T-helper 2 cell treated with Interferon-gamma antibody and Interleukin-4, amounts not matched to agents 5 μg/mL and 100 μg/mL, for 36 hours (primary cell): ENCODE measurements around the gene COL27A1.
A peak's percentile ranks its signal among the peaks of the same experiment; 100 is the strongest.

Experiments used
- DNase-seq: peaks from one replicate; pipeline ENCODE4 v3.0.0; 2021; ENCODE audit warnings: low spot score
- H3K27ac Mint-ChIP-seq: one replicate; pipeline ENCODE4 v1.8.0; 2021; ENCODE audit warnings: mild to moderate bottlenecking, mixed read lengths
- H3K27me3 Mint-ChIP-seq: one replicate; pipeline ENCODE4 v1.8.0; 2021; ENCODE audit warnings: low read depth, mixed read lengths
- H3K36me3 Mint-ChIP-seq: one replicate; pipeline ENCODE4 v1.8.0; 2021; ENCODE audit warnings: low read depth, mixed read lengths
- H3K4me1 Mint-ChIP-seq: one replicate; pipeline ENCODE4 v1.8.0; 2021; ENCODE audit warnings: low read depth, mixed read lengths
- H3K4me3 Mint-ChIP-seq: one replicate; pipeline ENCODE4 v1.8.0; 2022; ENCODE audit warnings: mild to moderate bottlenecking, moderate library complexity, mixed read lengths
- H3K9me3 Mint-ChIP-seq: one replicate; pipeline ENCODE4 v1.8.0; 2021; ENCODE audit warnings: mixed read lengths

COL27A1 gene

DNA sequence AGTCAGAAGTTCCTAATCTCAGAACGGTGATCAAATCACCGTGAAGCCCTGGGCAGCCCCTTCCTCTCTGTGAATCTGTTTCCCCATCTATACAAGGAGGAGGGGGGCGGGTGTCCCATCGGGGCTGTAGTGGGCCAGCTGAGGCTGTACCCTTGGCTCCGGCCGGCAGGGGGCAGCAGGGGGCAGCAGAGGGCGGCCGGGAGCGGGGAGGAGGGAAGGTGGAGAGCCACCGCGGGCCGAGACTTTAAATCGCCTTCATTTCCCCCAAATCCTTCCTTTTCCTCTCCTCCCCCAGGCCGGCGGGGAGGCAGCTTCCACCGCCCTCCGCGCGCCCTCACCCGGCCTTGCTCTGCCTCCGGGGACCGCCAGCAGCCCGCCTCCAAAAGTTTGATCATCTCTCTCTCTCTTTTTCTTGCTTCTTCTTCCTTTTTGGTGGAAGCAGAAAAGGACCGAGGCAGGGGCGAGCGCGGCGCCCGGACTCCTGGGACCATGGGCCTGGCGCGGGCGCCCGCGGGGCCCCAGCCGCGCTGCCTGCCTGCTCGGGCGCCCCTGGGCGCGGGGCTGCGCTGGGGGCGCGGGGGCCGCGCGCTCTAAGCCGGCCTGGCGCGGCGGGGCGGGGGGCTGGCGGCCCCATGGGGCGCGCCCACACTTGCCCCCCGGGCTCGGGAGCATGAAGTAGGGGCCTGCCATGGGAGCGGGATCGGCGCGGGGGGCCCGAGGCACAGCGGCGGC is at the start of gene COL27A1:
Gene COL27A1, plus strand, starts transcription at position 275 of the 732 bp plus-strand sequence. Its CDS starts 414 bp downstream, at position 689.
- Mint-ChIP-seq H3K9me3 (no peaks in the 10 kb centered on the region), H3K4me3 (peak within 1 kb of the TSS; percentile 87), H3K27me3 (peaks cover 45% of the 10 kb centered on the region)

DNA sequence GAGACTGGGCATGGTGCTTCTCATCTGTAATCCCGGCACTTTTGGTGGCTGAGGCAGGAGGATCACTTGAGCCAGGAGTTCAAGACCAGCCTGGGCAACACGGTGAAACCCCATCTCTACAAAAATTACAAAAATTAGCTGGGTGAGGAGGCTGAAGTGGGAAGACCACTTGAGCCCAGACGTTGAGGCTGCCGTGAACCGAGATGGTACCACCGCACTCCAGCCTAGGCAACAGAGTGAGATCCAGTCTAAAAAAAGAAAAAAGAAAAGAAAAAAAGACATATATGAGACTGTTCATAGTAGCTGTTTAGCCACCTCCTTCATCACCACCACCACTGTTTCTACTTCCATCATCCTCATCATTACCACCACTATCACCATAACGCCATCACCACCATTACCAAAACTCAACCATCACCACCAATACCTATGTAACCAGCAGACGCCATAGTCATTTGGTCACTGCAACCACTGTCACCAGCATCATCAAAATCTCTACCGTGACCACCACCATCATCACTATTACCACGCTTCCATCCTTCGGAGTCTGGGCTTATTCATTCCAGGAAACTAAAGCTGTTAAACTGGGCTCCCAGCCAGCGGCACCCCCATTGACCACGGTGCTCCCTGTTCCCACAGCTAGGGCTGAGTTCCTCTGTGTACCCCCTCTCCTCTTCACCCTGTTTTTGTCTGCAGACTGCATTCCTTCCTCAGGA is 47.9 kb upstream of the COL27A1 start:
- no peak overlapping the region for H3K4me3 Mint-ChIP-seq
- H3K9me3 Mint-ChIP-seq: no peaks in the 10 kb centered on the region
- H3K27me3 Mint-ChIP-seq: peaks cover 23% of the 10 kb centered on the region
- DNase-seq: no peak
- no peak overlapping the region for H3K27ac Mint-ChIP-seq
- H3K4me1 Mint-ChIP-seq: no peaks in the 10 kb centered on the region
- H3K36me3 Mint-ChIP-seq: no peaks in the 10 kb centered on the region

More for the DNA sequence above, at the start of gene COL27A1:
- Mint-ChIP-seq H3K27ac (peak within 1 kb of the TSS; percentile 3), H3K36me3 (no peaks in the 10 kb centered on the region), H3K4me1 (peaks cover 7% of the 10 kb centered on the region)
- DNase-seq: peak; percentile 69

DNA sequence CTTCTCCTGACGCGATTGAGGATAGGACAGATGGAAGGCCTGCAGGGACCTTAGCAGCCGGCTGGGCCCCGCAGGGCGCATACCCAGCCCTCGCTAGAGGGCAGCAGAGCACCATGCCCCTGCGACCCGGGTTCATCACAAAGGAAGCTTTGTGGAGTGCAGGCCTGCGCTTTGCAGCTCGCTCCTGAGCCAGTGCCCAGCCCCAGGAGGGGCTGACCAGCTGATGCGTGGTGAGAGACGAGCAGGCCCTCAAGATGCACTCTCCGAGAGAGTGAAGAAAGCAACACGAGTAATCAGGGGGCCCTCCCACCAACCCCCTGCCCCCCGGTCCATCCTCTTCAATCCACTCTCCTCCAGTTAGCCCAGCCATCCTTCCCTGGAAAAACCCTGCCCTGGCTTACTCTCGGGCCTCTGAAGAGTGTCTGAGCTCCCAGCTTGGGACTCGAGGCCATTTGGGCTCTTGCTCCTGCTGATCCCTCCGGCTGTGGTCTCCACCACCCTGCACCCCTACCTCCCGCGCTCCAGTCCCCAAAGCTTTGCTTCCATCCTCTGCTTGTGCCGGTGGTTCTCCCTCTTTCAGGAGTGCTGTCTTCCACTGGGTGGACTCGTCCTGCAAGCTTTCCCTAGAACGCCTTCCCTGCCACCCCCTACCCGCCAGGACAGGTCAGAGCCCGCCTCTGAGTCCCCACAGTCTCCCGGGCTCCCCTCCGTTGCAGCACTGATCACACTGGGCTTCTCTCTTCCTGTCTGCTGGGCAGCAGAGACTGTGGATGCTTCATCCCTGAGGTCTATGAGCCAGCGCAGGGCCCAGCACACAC is 47.1 kb upstream of the COL27A1 start:
- Mint-ChIP-seq H3K4me1 (no peaks in the 10 kb centered on the region), H3K9me3 (no peaks in the 10 kb centered on the region), H3K4me3 (no peak overlapping the region), H3K36me3 (no peaks in the 10 kb centered on the region), H3K27me3 (peaks cover 23% of the 10 kb centered on the region), H3K27ac (no peak overlapping the region)
- peak; percentile 39 for DNase-seq

DNA sequence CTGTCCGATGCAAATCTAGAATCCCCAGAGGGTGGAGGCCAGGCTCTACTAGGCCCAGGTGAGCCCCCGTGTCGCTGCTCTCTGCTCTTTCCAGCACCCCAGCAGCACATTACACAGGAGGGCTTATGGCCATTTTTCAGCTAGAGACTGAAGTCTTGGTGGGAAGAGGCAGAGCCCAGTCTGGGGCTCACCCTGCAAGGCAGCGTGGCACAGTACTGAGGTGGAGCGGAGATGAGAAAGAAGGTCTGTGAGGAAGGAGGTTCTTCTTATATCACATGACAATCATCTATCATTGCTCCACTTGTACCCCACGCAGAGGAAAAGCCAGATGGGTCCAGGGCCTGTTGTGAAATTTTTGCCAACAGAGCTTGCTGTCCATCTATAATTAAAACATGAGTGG is 46.2 kb upstream of the COL27A1 start:
- Mint-ChIP-seq H3K27me3 (peaks cover 25% of the 10 kb centered on the region), H3K4me3 (no peak overlapping the region), H3K27ac (no peak overlapping the region), H3K4me1 (no peaks in the 10 kb centered on the region), H3K36me3 (no peaks in the 10 kb centered on the region), H3K9me3 (no peaks in the 10 kb centered on the region)
- DNase-seq: no peak

DNA sequence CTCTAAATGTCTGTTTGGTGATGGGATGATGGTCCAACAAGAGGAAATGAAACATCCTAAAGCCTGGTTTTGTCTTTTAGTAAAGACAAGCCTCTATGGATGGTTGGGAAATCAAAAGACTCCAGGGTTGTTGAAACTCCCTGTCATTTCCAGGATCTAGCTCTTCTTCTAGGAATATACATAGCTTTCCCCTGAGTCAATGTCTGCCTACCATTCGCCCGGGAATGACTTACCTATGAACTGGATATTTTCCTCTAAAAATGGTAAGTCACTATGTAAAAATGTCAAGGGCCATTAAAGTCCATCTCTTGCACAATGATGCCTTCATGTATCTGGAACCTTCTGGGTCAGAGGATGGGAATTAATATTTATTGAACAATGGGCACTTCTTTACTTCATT is 45.2 kb upstream of the COL27A1 start:
- no peak overlapping the region for H3K27ac Mint-ChIP-seq
- H3K27me3 Mint-ChIP-seq: peaks cover 18% of the 10 kb centered on the region
- DNase-seq: no peak
- no peaks in the 10 kb centered on the region for H3K36me3 Mint-ChIP-seq
- no peaks in the 10 kb centered on the region for H3K4me1 Mint-ChIP-seq
- H3K9me3 Mint-ChIP-seq: no peaks in the 10 kb centered on the region
- no peak overlapping the region for H3K4me3 Mint-ChIP-seq

DNA sequence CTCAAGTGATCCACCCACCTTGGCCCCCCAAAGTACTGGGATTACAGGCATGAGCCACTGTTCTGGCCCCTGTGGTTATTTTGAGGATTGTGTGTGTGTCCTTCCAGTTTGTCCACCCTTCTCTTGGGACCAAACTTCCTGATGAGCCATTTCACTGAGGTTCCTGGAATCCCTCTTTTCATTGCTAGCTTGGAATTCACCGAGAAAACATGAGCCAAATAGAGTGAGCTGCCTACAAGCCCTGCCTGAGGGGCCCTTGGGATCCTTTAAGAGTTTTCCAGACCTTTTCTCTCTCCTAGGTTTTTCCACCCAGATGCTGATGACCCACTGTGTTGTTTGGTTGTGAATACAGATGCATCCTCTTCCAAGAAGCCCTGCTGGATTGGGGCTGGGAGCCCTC is 43.0 kb upstream of the COL27A1 start:
- Mint-ChIP-seq H3K36me3 (no peaks in the 10 kb centered on the region), H3K9me3 (no peaks in the 10 kb centered on the region), H3K27me3 (peaks cover 13% of the 10 kb centered on the region), H3K4me3 (no peak overlapping the region), H3K4me1 (no peaks in the 10 kb centered on the region), H3K27ac (no peak overlapping the region)
- DNase-seq: no peak

DNA sequence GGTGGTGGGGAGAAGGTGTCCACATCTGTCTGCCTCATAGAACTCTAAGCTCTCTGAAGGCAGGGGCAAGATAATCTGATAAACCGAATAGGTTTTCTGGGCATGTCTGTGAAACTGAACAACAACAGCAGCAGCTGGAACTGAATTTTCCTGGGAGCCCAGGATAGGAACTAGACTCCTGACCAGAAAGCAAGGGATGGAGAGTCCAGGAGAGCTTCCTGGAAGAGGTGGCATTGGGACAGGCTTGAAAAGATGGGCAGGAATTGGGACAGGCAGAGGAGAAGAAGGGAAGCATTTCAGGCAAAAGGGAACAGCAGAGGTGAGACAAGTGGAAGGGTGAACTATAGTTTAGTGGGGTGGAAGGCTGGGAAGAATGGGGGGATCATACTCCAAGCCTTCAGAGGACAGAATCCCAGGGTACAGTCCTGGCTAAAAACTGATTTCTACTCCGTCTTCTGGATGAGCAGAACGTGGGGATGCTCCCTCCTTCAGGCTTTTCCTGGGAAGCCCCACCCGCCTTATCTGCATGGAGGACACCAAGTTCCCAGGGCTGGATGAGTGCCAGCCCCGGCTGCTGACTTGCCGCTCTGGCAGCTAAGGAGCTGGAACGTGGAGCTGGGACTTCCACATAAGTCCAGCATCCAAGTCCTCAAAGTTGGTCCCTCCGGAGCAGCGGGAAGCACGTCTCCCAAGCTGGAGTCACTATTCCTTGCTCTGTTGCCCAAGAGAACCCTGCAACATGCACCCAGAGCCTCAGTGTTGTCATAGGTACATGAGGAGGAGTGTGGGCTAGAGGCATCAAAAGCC is 42.4 kb upstream of the COL27A1 start:
- Mint-ChIP-seq H3K4me3 (no peak overlapping the region), H3K4me1 (no peaks in the 10 kb centered on the region), H3K9me3 (no peaks in the 10 kb centered on the region), H3K27ac (no peak overlapping the region), H3K36me3 (no peaks in the 10 kb centered on the region), H3K27me3 (peaks cover 8% of the 10 kb centered on the region)
- DNase-seq: no peak

DNA sequence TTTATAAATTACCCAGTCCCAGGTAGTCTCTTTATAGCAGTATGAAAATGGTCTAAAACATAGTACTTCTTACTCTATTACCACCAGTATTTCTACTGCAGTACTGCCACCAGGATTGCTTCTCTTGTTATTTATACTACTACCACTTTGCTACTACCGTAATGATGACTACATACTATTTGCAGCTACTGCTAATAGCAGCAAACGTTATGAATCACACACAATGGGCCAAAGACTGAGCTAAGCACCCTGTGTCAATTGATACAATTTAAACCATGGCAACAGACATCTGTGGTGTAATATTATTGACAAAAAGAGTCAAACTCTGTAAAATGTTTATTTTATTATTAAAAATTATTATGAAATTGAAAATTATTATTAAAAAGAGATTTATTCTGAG is 41.0 kb upstream of the COL27A1 start:
- no peaks in the 10 kb centered on the region for H3K4me1 Mint-ChIP-seq
- no peak for DNase-seq
- peaks cover 8% of the 10 kb centered on the region for H3K27me3 Mint-ChIP-seq
- no peaks in the 10 kb centered on the region for H3K36me3 Mint-ChIP-seq
- H3K4me3 Mint-ChIP-seq: no peak overlapping the region
- H3K27ac Mint-ChIP-seq: no peak overlapping the region
- H3K9me3 Mint-ChIP-seq: no peaks in the 10 kb centered on the region

DNA sequence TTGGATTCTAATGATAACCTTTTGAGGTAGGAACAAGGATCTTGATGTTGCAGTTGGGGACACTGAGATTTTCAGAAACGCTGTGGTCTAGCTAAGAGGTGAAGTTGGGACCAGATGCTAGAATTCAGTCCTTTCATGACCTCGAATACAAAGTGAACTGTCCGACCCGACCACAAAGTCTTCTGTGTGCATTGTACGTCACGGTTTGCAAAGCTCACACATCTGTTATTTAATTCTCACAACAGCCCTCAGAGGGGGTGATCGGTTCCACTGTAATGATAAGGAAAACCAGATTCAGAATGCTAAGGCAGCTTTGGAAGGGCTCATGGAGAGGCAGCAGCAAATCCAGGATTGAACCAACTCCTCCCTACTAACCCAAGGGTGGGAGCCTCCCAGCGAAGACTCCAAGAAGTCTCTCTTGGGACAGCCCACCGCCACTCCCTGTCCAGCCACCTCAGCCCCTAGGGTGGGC is 39.6 kb upstream of the COL27A1 start:
- H3K36me3 Mint-ChIP-seq: no peaks in the 10 kb centered on the region
- no peak for DNase-seq
- no peaks in the 10 kb centered on the region for H3K4me1 Mint-ChIP-seq
- no peak overlapping the region for H3K27ac Mint-ChIP-seq
- peaks cover 7% of the 10 kb centered on the region for H3K27me3 Mint-ChIP-seq
- no peaks in the 10 kb centered on the region for H3K9me3 Mint-ChIP-seq
- no peak overlapping the region for H3K4me3 Mint-ChIP-seq

DNA sequence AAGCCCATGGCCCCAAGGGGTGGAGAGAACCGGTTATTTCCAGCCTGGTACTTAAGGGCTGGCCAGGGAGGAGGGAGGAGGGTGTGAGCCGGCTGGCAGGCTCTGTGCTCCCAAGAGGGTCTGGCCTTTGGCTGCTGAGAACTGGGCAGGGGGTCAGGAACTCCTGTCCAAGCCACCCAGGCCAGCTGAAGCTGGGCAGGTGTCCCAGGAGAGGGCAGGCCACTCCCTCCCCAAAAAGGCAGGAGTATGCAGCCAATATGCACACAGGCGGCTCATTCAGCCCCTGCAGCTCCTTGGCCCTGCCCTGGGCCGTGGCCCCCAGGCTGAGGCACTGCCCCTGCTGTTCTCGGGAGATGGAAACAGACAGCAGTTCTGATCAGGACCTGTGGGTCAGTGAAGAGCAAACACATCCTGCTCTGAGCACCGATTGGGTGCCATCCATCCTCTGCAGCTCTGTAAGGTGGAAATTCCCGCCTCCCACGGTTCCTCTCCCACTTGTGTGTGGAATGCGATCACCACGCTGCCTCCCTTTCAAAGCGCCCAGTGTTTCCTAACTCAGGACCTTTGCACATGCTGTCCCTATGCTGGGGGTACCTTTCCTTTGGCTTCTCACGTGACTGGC is 39.1 kb upstream of the COL27A1 start:
- Mint-ChIP-seq H3K27me3 (peaks cover 3% of the 10 kb centered on the region), H3K4me1 (no peaks in the 10 kb centered on the region)

DNA sequence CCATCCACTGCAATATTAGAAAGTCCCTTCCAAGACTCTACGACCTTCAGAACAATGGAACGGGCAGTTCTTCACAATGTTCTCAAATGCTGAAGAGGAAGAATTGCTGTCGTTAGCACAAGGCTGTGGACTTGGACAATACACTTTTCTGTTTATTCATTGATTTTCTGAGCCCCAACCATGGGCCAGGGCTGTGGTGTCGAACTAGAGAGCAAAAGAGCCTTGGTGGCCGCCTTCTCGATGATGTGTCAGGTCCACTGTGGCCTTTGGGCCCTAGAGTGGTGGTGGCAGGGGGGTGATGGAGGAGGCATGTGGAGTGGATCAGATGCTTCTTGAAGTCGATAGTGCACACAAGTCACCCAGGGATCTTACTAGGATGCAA is 37.7 kb upstream of the COL27A1 start:
- no peak for DNase-seq
- H3K4me3 Mint-ChIP-seq: no peak overlapping the region
- H3K27ac Mint-ChIP-seq: no peak overlapping the region
- no peaks in the 10 kb centered on the region for H3K4me1 Mint-ChIP-seq
- peaks cover 3% of the 10 kb centered on the region for H3K27me3 Mint-ChIP-seq
- H3K9me3 Mint-ChIP-seq: no peaks in the 10 kb centered on the region
- no peaks in the 10 kb centered on the region for H3K36me3 Mint-ChIP-seq

More for the DNA sequence above, 39.1 kb upstream of the COL27A1 start:
- Mint-ChIP-seq H3K36me3 (no peaks in the 10 kb centered on the region), H3K27ac (no peak overlapping the region), H3K4me3 (no peak overlapping the region), H3K9me3 (no peaks in the 10 kb centered on the region)
- no peak for DNase-seq

DNA sequence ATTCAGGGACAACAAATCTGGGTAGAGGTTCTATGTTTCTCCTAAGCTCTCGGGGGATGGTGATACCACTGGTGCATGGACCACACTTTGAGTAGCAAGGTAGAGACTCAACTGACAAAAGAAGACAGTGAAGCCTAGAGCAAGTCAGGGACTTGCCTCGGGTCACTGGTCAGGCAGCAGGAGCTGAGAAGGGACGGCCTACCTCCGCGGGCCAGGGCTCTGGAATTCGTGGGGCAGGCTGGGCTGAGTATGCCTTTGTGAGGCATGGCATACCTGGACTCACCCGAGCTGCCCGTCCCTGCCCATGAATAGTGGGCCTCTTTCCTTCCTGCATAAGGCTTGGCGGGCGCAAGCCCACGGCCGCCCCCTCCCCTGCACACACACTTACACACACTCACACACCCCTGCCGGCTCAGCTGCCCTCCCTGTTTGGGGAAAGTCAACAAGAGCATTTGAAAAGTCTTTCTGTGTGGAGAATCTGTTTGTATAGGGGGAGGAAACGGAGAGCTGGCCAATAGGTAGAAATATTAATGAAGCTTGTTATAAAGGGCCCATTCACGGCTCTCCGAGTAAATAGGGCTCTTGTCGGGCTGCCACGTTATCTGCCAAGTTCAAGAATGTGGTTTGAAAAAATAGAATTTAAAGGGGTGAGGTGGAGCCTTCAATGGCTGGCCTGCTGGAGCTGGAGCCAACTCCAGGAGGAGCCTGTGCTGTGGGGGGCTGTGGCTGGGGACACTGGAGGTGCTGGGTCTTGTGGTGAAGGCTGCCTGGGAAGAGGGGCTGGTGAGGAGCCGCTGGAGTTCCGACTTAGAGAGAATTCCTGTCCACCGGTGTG is 37.1 kb upstream of the COL27A1 start:
- no peaks in the 10 kb centered on the region for H3K36me3 Mint-ChIP-seq
- H3K4me1 Mint-ChIP-seq: no peaks in the 10 kb centered on the region
- no peaks in the 10 kb centered on the region for H3K9me3 Mint-ChIP-seq
- no peak overlapping the region for H3K4me3 Mint-ChIP-seq
- DNase-seq: no peak
- no peak overlapping the region for H3K27ac Mint-ChIP-seq
- H3K27me3 Mint-ChIP-seq: peaks cover 3% of the 10 kb centered on the region
